AG04449 (cell line): ENCODE measurements around the gene PLK2.

ENCODE experiments used
- CTCF ChIA-PET: fragments of 350-600 bp; formaldehyde crosslinking; extraction: SDS; loops from one replicate; lab custom pipeline; 2021; ENCODE audit warnings: antibody characterized with exemption; lab: Yijun Ruan, JAX
- POLR2A ChIA-PET: fragments of 400-600, 350-600 bp; formaldehyde crosslinking; extraction: SDS; loops from one replicate; lab custom pipeline; 2020; ENCODE audit warnings: antibody characterized with exemption, inconsistent platforms; lab: Yijun Ruan, JAX
- DNase-seq: peaks from one replicate; pipeline ENCODE4 v3.0.0-alpha.2; 2010; ENCODE audit warnings: low read depth, low spot score
- H3K4me3 ChIP-seq: 2 replicates; pipeline ENCODE4 v1.5.1; 2011; ENCODE audit warnings: low read depth, mild to moderate bottlenecking, control low read depth, low read length
- CTCF ChIP-seq: IDR thresholded peaks from one replicate; pipeline ENCODE4 v1.5.1; 2011; ENCODE audit warnings: mild to moderate bottlenecking, moderate library complexity, low read length, control low read depth, inconsistent platforms; ENCODE audit not compliant: insufficient read depth; ENCODE audit errors: missing control alignments

PLK2 gene

DNA sequence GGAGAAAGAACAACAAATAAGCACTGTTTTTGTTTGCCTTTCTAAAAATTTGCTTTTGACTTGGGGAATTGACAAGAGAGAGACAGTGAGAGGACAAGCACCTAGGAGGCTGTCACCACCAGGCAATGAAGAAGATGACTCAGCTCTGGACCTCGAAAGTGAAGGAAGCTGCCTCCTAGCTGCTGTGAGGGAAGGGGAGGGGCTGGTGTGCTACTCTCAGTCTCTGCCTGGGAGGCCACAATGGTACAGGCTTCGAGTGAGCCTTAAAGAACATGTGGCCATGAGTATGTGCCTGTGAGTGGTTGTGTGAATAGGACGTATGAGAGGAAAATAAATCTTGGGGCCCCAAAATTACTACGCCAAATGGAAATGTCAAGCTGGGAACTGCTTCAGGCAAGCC is 7.1 kb upstream of the PLK2 start:
- no peak overlapping the region for H3K4me3 ChIP-seq
- POLR2A ChIA-PET, result interaction anchor here (0.6 kb wide), 1 partner anchor 1300 kb away, joined by 3 read pairs; no protein-coding TSS in a partner anchor
- TF ChIP-seq CTCF, result no peak
- CTCF ChIA-PET, result interaction anchor here (0.9 to 10.2 kb wide), 6 partner anchors 579 to 1173 kb away, joined by 3 to 157 read pairs (median 4); no protein-coding TSS in a partner anchor
- no peak for DNase-seq

- no peak for TF ChIP-seq CTCF
- H3K4me3 ChIP-seq, result no peak overlapping the region
- ChIA-PET POLR2A (no interaction called here), CTCF (interaction anchor here (0.7 to 10.2 kb wide), 24 partner anchors 145 to 1598 kb away, joined by 3 to 283 read pairs (median 4); no protein-coding TSS in a partner anchor)
- DNase-seq, result no peak
Observed at GRCh38 chr5:58462623-58463230, 2.8 kb upstream of the PLK2 start.

DNA sequence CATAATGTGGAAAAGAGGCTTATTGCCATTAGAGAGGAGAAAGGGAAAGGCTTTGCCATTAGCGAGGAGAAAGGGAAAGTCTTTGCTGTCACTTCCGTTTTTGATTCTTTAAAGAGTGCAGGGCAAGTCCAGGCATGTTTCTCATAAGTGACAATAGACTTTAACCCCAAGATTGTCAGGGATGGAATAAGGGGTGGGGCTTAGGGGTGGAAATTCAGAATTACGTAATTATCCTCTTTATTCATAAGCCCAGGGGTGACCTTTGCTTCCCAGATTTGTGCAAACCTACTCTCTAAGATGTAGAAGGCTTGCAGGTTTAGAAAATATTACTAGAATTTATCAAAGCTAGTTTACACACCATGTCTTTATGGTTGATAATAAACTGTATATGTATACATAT is 2.3 kb upstream of the PLK2 start:
- no peak for DNase-seq
- no peak for TF ChIP-seq CTCF
- CTCF ChIA-PET, result interaction anchor here (1.1 to 10.2 kb wide), 28 partner anchors 8 to 1174 kb away, joined by 3 to 283 read pairs (median 4); no protein-coding TSS in a partner anchor
- no peak overlapping the region for H3K4me3 ChIP-seq
- POLR2A ChIA-PET, result no interaction called here

DNA sequence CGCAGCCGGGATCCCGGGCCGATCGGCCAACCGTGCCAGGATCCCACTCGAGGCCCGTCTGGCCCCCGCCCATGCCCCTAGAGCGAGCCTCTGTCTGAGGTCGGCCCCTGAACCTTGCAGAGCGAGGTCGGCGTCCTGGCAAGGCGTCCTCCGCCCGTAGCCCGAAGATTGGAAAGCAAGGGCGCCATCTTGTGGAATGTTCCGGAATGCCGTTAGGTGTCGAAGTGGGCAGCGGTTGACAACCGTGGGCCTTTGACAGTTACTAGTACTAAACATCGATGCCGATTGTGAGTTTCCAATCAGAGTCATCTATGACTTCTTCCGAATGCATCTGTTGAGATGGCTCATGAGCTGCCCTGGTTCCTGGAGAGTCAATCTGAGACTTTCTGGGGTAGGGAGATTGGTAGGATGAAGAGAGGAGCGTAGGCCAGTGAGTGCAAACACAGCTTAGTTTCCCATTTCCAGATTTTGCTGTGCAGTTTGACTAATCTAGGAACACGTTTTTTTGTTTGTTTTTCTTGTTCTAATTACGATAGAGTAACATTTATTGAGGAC is 923 bp upstream of the PLK2 start:
- H3K4me3 ChIP-seq, result peak overlapping the region; percentile 88
- POLR2A ChIA-PET, result interaction anchor here (0.6 to 3.1 kb wide), 22 partner anchors 11 to 1163 kb away, joined by 3 to 25 read pairs (median 5); no protein-coding TSS in a partner anchor
- TF ChIP-seq CTCF, result peak; percentile 84
- DNase-seq, result no peak
- CTCF ChIA-PET, result interaction anchor here (0.6 to 10.2 kb wide), 74 partner anchors 9 to 1560 kb away, joined by 3 to 283 read pairs (median 4); partner anchors contain the start of gene ACTBL2

- peak overlapping the region; percentile 88 for H3K4me3 ChIP-seq
- no peak for DNase-seq
- ChIA-PET CTCF (interaction anchor here (0.8 to 10.2 kb wide), 17 partner anchors 8 to 1558 kb away, joined by 3 to 283 read pairs (median 8); no protein-coding TSS in a partner anchor), POLR2A (interaction anchor here (0.6 to 3.1 kb wide), 37 partner anchors 12 to 1161 kb away, joined by 3 to 25 read pairs (median 4); no protein-coding TSS in a partner anchor)
- no peak for TF ChIP-seq CTCF
Observed at GRCh38 chr5:58459146-58460001, 512 bp downstream of the PLK2 start.
